Dendritic cell treated with granulocyte-macrophage colony-stimulating factor and Interleukin-4, amounts not matched to agents 40 ng/mL and 50 ng/mL, for 4 days (primary cell): ENCODE measurements around the gene NPHP3.
"Not testable (repeated sequence)": the region's sequence is repeated elsewhere in the genome, so short reads cannot be mapped to it uniquely, and the experiment has no call there.

Source experiments
- H3K27ac Mint-ChIP-seq: one replicate; pipeline ENCODE4 v1.8.0; 2022; ENCODE audit warnings: mild to moderate bottlenecking, mixed read lengths
- H3K27me3 Mint-ChIP-seq: one replicate; pipeline ENCODE4 v1.8.0; 2022; ENCODE audit warnings: mild to moderate bottlenecking, mixed read lengths
- H3K36me3 Mint-ChIP-seq: one replicate; pipeline ENCODE4 v1.8.0; 2022; ENCODE audit warnings: low read depth, mixed read lengths
- H3K4me1 Mint-ChIP-seq: one replicate; pipeline ENCODE4 v1.8.0; 2022; ENCODE audit warnings: low read depth, mixed read lengths
- H3K4me3 Mint-ChIP-seq: one replicate; pipeline ENCODE4 v1.8.0; 2022; ENCODE audit warnings: mild to moderate bottlenecking, moderate library complexity, mixed read lengths
- H3K9me3 Mint-ChIP-seq: one replicate; pipeline ENCODE4 v1.8.0; 2022; ENCODE audit warnings: mixed read lengths
- intact Hi-C: fragments of 100-400 bp; cut with micrococcal nuclease; formaldehyde crosslinking; loops from one replicate; pipeline ENCODE4 v1.15.0; 2022

NPHP3 gene

DNA sequence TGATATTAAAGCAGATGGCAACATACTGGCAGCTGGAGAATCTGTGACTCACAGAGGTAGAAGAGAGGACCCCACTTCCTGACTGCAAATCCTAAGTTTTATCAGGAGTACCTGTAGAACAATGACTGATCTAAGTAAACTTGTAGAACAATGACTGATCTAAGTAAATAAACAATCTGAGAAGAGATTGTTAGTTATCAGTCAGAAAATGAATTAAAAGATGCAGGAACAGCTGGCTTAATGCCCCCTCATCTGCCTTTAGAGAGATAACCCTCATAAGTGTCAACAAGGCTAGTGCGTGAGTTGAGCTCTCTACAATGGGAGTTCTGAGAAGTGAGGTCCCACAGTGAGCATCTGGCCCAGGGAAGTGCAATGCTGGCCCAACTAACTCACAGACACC lies 77.2 kb downstream of the NPHP3 start:
- intact Hi-C loops = no loop called here
- H3K4me1 Mint-ChIP-seq = peaks cover 15% of the 10 kb centered on the region
- H3K36me3 Mint-ChIP-seq = peaks cover 7% of the 10 kb centered on the region
- no peaks in the 10 kb centered on the region for H3K27me3 Mint-ChIP-seq
- no peak overlapping the region for H3K27ac Mint-ChIP-seq
- no peaks in the 10 kb centered on the region for H3K9me3 Mint-ChIP-seq
- H3K4me3 Mint-ChIP-seq = no peak overlapping the region

DNA sequence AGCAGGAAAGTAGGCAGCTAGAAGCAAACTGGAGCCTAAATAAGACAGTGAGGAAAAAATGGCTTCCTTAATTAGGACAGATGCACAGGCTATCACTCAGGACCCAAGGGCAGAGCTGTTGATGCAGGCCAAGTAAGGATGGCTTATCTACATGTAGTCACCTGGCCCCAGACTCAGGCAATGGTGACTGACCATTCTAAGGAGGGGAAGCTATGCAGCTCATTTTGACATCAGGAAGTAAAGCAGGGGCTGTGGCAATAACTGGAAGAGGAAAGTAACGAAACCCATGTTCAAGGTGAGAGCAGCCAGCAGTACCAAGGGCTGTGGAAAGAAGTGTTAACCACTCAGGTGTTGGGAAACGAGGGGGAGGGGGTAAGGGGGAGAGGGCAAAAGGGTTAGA lies 78.8 kb downstream of the NPHP3 start:
- no peak overlapping the region for H3K27ac Mint-ChIP-seq
- intact Hi-C loops = no loop called here
- H3K9me3 Mint-ChIP-seq = no peaks in the 10 kb centered on the region
- peaks cover 18% of the 10 kb centered on the region for H3K36me3 Mint-ChIP-seq
- H3K27me3 Mint-ChIP-seq = no peaks in the 10 kb centered on the region
- peaks cover 15% of the 10 kb centered on the region for H3K4me1 Mint-ChIP-seq
- no peak overlapping the region for H3K4me3 Mint-ChIP-seq

- intact Hi-C loops = loop anchor here (1.0 kb wide), 1 partner anchor 106 kb away; no protein-coding TSS in a partner anchor
- H3K4me1 Mint-ChIP-seq = peaks cover 15% of the 10 kb centered on the region
- no peak overlapping the region for H3K4me3 Mint-ChIP-seq
- no peaks in the 10 kb centered on the region for H3K9me3 Mint-ChIP-seq
- H3K27me3 Mint-ChIP-seq = no peaks in the 10 kb centered on the region
- no peak overlapping the region for H3K27ac Mint-ChIP-seq
- H3K36me3 Mint-ChIP-seq = peaks cover 18% of the 10 kb centered on the region
These were observed 79.7 kb downstream of the NPHP3 start for GRCh38 chr3:132642539-132642847.

GRCh38 chr3:132641837-132642538 lies 80.2 kb downstream of the NPHP3 start:
- Mint-ChIP-seq H3K27ac (no peak overlapping the region), H3K4me1 (peaks cover 10% of the 10 kb centered on the region), H3K27me3 (no peaks in the 10 kb centered on the region), H3K9me3 (no peaks in the 10 kb centered on the region), H3K4me3 (no peak overlapping the region), H3K36me3 (peaks cover 18% of the 10 kb centered on the region)
- intact Hi-C loops = loop anchor here (1.0 kb wide), 1 partner anchor 106 kb away; no protein-coding TSS in a partner anchor

DNA sequence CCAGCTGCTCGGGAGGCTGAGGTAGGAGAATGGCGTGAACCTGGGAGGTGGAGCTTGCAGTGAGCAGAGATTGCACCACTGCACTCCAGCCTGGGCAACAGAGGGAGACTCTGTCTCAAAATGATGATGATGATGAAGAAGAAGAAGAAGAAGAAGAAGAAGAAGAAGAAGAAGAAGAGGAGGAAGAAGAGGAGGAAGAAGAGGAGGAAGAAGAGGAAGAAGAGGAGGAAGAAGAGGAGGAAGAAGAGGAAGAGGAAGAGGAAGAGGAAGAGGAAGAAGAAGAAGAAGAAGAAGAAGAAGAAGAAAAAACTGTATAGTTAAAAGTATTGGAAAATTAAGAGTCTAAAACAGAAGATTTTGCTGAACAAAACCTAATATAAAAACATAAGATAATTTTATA lies 80.8 kb downstream of the NPHP3 start:
- H3K27ac Mint-ChIP-seq, H3K4me3 Mint-ChIP-seq, intact Hi-C loops, H3K9me3 Mint-ChIP-seq, H3K4me1 Mint-ChIP-seq, H3K27me3 Mint-ChIP-seq: not testable (repeated sequence)
- peaks cover 24% of the 10 kb centered on the region for H3K36me3 Mint-ChIP-seq

- no peak overlapping the region for H3K4me3 Mint-ChIP-seq
- peaks cover 5% of the 10 kb centered on the region for H3K4me1 Mint-ChIP-seq
- no peak overlapping the region for H3K27ac Mint-ChIP-seq
- intact Hi-C loops = no loop called here
- H3K27me3 Mint-ChIP-seq = no peaks in the 10 kb centered on the region
- H3K36me3 Mint-ChIP-seq = peaks cover 25% of the 10 kb centered on the region
- H3K9me3 Mint-ChIP-seq = no peaks in the 10 kb centered on the region
These were observed 83.5 kb downstream of the NPHP3 start for GRCh38 chr3:132638706-132639105.

- intact Hi-C loops = no loop called here
- no peaks in the 10 kb centered on the region for H3K9me3 Mint-ChIP-seq
- H3K4me3 Mint-ChIP-seq = no peak overlapping the region
- H3K36me3 Mint-ChIP-seq = peaks cover 25% of the 10 kb centered on the region
- peaks cover 5% of the 10 kb centered on the region for H3K4me1 Mint-ChIP-seq
- no peaks in the 10 kb centered on the region for H3K27me3 Mint-ChIP-seq
- no peak overlapping the region for H3K27ac Mint-ChIP-seq
These were observed 84.6 kb downstream of the NPHP3 start for GRCh38 chr3:132637590-132637989.

DNA sequence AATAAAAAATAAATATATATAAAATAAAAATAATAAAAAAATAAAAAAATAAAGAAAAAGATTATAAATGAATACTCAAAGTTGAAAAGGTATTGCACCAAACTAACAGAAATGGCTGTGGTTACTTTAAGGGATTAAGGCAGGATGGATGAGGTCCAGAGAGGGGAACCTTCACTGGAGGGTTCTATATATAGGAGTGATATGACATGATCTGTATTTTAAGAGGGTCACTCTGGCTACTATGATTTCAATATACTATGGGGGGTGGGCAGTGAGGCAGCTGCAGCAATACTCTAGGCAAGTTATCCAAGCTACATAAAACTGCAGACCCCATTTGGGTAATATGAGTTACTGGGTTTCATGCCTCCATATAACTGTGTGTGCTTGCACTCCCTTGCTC lies 87.2 kb downstream of the NPHP3 start:
- peaks cover 18% of the 10 kb centered on the region for H3K36me3 Mint-ChIP-seq
- no peak overlapping the region for H3K27ac Mint-ChIP-seq
- intact Hi-C loops = no loop called here
- H3K9me3 Mint-ChIP-seq = no peaks in the 10 kb centered on the region
- H3K27me3 Mint-ChIP-seq = no peaks in the 10 kb centered on the region
- no peaks in the 10 kb centered on the region for H3K4me1 Mint-ChIP-seq
- H3K4me3 Mint-ChIP-seq = no peak overlapping the region
